Subcutaneous preadipocyte (primary cell): Measurements from ENCODE around the gene CACNG1. TPM values are rescaled to one million over a fixed set of nuclear protein-coding genes. Genes with fewer than 3 reads are reported as not detected.

Experiments
- total RNA-seq: library from RNA; depleted of rRNA; stranded (reverse); fragments of >200 nt; gene quantifications from 2 replicates; pipeline ENCODE4 v1.2.3, GENCODE V29; 2012

The CACNG1 gene
- not detected in 2 replicates for total RNA-seq

GRCh38 chr17:67044016-67044772 lies at the start of gene CACNG1:
TSS of gene CACNG1 (plus strand) at chr17:67044554. CDS start at chr17:67044661, 107 bp downstream.

Other genes with a start within 250 kb of the CACNG1 start
- gene CACNG5, start 209.4 kb upstream of the CACNG1 start, total RNA-seq: not detected in 2 replicates
- not detected in 2 replicates for gene CACNG4, start 79.8 kb upstream of the CACNG1 start, total RNA-seq
- gene HELZ, start 200.6 kb downstream of the CACNG1 start, total RNA-seq: 39.3 and 40.8 TPM in 2 replicates